Limb (tissue), 2 donors: Measurements from ENCODE around the gene AFMID.
"Not testable (repeated sequence)": the region's sequence is repeated elsewhere in the genome, so short reads cannot be mapped to it uniquely, and the experiment has no call there.

ENCODE experiments used
- DNase-seq, 2 donors: peaks; one replicate each; pipeline ENCODE4 v3.0.0-alpha.2; 2016; ENCODE audit errors: extremely low spot score in 2 of 2

AFMID gene

GRCh38 chr17:78223061-78223460, 35.9 kb downstream of the AFMID start:
- DNase-seq, result no peak

- DNase-seq, result no peak
These were observed 36.6 kb downstream of the AFMID start for GRCh38 chr17:78223765-78224164.

GRCh38 chr17:78224231-78225087, 37.3 kb downstream of the AFMID start:
- DNase-seq, result no peak

GRCh38 chr17:78225088-78225865, 38.1 kb downstream of the AFMID start:
- DNase-seq, result no peak

- DNase-seq, result no peak
These were observed 39.0 kb downstream of the AFMID start for GRCh38 chr17:78226055-78226758.

- DNase-seq, result no peak
These were observed 39.7 kb downstream of the AFMID start for GRCh38 chr17:78226759-78227454.

- no peak for DNase-seq
These were observed 40.3 kb downstream of the AFMID start for GRCh38 chr17:78227455-78227916.

GRCh38 chr17:78228176-78228575, 41.0 kb downstream of the AFMID start:
- DNase-seq, result no peak

- no peak for DNase-seq
These were observed 43.2 kb downstream of the AFMID start for GRCh38 chr17:78230252-78230962.

- DNase-seq, result no peak
These were observed 44.1 kb downstream of the AFMID start, which contains the start of gene TMEM235 for GRCh38 chr17:78230996-78231935. TMEM235 (plus strand) TSS chr17:78231631; CDS start chr17:78232024, 393 bp downstream.

GRCh38 chr17:78231991-78232858, 45.1 kb downstream of the AFMID start:
- peak in 1 of 2 donors; percentile 46 for DNase-seq

- no peak for DNase-seq
These were observed 45.7 kb downstream of the AFMID start for GRCh38 chr17:78232859-78233173.

- no peak for DNase-seq
These were observed 46.5 kb downstream of the AFMID start for GRCh38 chr17:78233678-78234077.

- DNase-seq, result no peak
These were observed 47.2 kb downstream of the AFMID start for GRCh38 chr17:78234261-78234865.

GRCh38 chr17:78235022-78235421, 47.9 kb downstream of the AFMID start:
- not testable (repeated sequence) for DNase-seq

- DNase-seq, result no peak
These were observed 48.7 kb downstream of the AFMID start for GRCh38 chr17:78235885-78236284.

GRCh38 chr17:78236362-78237127, 49.4 kb downstream of the AFMID start:
- no peak for DNase-seq
